SK-MEL-5 (cell line): ENCODE data around the gene CDPF1. TPM values are rescaled to one million over a fixed set of nuclear protein-coding genes. Genes with fewer than 3 reads are reported as not detected.

Experiments
- DNase-seq: peaks from one replicate; pipeline ENCODE4 v3.0.0-alpha.2; 2016; ENCODE audit warnings: low read depth, low spot score
- in situ Hi-C: cut with HindIII; loops from 2 replicates; pipeline ENCODE4 v1.10.0; 2016; ENCODE audit warnings: low sequenced_read_pairs, high pct_unique_total_duplicates, low pct_unique_long_range_greater_than_20kb
- polyA plus RNA-seq, 2 experiments: library from polyadenylated mRNA; depleted of rRNA; stranded (reverse); fragments of >200 nt; gene quantifications; 2 replicates each; pipeline ENCODE4 v1.2.3, GENCODE V29; 2015
- total RNA-seq: library from RNA; depleted of rRNA; stranded (reverse); fragments of >200 nt; shearing (Covaris generic); gene quantifications from 2 replicates; pipeline ENCODE4 v1.2.3, GENCODE V29; 2014; rRNA removed

Gene CDPF1, protein sequence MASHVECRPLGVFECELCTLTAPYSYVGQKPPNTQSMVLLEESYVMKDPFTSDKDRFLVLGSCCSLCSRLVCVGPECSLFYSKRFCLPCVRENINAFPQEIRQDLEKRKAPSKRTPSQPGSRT
- 24.4 and 29.2 TPM in 2 replicates for total RNA-seq
- polyA plus RNA-seq (2015; cell fraction: cytosol; rRNA removed): 23.2 and 28.8 TPM in 2 replicates
- 58.7 and 94.8 TPM in 2 replicates for polyA plus RNA-seq (2015; cell fraction: nucleus; rRNA removed)

DNA sequence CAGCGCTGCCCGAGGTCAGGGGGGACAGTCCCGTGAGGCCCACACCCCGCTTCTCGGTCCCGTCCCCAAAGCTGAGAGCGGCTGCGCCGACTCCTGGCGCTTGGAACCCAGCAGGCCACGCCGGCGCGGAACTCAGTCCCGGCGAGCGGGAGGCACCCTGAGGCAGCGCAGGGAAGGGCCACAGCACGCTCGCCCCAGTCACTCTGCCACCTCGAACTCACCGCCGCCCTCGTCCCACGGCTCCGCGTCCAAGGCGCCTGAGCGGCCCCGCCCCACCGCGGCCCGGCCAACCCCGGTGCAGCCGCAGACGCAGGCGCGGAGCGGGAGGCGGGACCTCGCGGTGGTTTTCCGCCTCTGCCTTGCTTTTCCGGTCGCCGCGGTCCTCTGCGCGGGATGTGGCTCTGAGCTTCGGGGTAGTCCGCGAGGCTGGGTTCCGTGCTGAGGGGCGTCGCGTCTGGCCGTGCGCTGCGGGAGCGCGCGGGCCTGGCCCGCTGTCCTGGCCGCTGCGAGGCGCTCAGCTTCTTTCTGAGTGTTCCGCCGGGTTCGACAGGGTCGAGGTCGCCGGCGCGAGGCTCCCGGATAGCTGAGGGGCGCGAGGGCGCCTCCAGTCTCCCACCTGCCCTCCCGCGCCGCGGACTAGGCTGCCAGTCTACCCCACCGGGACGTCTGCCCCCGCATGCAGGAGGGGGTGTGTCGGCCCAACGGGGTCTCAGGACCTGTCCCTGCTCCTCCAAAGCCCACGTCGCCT is at the start of gene CDPF1:
TSS of gene CDPF1 (minus strand) at position 259 of the 748 bp plus-strand sequence. CDS start 2,009 bp downstream, outside the sequence.
- in situ Hi-C loops: loop anchor here (25.0 kb wide), 1 partner anchor 113 kb away; no protein-coding TSS in a partner anchor
- peak; percentile 86 for DNase-seq

DNA sequence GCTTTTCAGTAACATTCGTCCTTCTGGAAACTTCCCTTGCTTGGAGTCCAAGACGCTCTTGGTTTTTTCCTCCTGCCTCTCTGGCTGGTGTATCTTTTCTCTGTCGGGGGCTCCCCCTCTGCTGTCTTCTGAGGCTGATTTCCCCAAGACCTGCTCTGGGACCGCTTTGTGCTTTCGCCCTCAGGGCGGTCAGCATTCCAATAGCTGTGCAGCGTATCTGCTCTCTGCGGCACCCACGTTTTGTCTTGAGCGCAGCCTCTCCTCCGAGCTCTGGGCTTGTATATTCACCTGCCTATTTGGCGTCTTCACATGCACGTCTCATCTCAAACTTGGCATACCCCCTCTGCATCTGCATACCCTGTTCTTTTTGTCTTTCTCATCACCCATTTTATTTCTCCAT is 49.0 kb upstream of the CDPF1 start:
- no peak for DNase-seq
- in situ Hi-C loops: no loop called here

DNA sequence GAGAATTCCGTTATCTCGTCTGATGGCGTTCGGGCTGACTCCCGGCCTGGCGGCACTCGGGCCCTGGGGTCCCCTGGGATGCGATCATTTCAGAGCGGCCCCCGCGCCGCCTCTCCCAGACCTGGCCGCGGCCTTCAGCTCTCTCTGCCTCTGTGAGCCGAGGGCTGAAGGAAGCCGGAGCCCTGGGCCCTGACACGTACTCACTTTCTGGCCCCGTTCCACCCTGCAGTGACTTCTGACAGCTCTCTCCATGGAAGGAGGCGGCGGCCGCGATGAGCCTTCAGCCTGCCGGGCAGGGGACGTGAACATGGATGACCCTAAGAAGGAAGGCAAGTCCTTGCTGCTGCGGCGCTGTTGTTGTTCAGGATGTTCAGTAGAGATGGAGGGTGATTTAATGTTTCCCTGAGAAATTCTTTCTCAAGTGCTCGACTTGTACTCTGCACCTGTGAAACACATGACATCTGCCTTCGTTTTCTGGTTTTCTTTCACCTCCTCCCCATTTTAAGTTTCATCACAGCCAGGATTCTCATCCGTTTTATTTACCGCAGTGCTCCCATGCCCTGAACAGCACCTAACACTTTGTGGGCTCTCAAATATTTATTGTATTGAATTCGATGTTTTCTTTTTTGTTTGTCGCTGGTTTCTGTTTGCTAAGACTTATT is 47.2 kb upstream of the CDPF1 start:
- in situ Hi-C loops: no loop called here

DNA sequence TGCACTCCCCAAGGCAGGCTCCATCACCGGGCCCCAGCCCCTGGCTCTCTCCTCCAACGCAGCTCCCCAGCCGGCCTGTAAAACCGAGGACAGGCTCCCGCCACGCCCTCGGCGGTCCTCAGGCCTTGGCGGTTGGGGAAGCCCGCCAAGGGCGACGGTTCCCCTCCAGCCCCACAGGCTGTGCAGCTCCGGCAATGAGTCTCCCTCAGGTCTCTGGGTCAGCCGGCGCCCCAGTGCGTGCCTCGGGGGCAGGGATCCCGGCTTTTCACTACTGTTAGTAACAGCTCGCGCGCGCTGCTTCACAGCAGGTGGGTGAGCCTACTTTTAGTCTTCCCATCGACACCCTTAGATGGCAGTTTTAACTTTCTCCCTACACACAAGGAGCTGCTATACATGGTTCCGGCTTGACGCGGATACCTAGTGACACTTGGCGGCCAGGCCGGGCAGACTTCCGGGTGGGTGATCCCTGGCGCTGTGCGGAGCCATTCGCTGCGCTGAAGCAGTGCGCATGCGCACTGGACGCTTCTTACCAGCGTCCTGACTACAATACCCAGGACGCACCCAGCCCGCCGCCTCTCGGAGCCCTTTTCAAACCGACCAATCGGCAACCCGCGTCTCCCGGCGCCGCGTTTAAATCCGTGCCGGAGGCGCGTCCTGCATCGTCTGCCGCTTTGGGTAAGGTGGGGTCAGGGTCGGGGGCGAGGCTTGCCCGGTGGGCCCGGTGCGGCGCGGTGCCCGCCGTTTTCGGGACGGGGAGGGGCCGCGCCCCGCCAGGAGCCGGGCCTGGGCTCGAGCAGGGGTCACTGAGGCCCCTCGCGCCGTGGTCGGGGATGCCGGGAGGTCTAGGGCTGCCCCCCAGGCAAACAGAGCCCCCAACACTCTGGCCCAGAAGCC is 46.4 kb upstream of the CDPF1 start, which contains the start of gene GTSE1:
TSS of gene GTSE1 (plus strand) at position 614 of the 894 bp plus-strand sequence. CDS start 531 bp downstream, outside the sequence.
- peak; percentile 99 for DNase-seq
- in situ Hi-C loops: no loop called here

More for the DNA sequence above, 47.2 kb upstream of the CDPF1 start:
- DNase-seq: no peak

DNA sequence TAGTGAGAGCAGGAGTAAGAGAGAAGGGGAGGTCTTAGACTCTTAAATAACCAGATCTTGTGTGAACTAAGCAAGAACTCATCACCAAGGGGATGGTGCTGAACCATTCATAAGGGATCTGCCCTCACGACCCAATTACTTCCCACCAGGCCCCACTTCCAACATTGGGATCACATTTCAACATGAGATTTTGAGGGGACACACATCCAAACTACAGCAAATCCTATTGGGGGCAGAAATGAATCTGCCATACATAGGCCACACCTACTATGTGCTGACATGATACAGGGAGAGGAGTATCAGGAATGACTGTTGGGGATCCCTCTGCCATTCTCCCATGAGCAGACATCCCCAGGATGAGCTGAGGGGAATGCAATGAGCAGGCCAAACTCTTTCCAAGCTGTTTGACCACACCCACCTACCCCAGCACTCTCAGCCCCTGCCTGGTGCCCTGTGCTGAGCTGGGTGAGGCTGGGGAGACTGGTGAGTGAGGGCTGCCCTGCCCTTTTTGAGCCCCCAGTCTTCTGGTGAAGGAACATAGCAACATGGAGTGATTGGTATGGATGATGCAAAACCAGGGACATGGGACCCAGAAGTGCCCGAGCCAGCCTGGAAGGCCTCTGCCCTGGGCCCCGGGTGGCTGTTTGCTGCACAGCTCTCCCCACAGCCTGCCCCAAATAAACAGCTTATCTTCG is 45.3 kb upstream of the CDPF1 start:
- in situ Hi-C loops: no loop called here
- DNase-seq: no peak

DNA sequence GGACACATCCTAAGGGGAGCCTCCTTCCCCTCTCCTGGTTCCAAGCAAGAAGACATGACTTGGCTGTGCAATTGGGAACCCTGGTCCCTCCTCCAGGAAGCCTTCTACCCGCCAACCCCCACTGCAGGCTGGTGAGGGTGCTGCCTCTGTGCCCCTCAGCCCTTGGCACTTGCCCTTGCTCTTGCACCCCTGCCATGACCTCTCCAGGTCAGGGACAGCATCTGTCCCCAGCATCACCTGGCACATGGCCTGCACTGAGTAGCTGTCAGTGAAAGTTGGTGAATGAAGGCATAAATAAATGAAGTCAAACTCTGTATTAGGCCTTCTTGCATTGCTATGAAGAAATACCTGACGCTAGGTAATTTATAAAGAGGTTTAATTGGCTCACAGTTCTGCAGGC is 44.7 kb upstream of the CDPF1 start:
- in situ Hi-C loops: no loop called here
- DNase-seq: no peak

DNA sequence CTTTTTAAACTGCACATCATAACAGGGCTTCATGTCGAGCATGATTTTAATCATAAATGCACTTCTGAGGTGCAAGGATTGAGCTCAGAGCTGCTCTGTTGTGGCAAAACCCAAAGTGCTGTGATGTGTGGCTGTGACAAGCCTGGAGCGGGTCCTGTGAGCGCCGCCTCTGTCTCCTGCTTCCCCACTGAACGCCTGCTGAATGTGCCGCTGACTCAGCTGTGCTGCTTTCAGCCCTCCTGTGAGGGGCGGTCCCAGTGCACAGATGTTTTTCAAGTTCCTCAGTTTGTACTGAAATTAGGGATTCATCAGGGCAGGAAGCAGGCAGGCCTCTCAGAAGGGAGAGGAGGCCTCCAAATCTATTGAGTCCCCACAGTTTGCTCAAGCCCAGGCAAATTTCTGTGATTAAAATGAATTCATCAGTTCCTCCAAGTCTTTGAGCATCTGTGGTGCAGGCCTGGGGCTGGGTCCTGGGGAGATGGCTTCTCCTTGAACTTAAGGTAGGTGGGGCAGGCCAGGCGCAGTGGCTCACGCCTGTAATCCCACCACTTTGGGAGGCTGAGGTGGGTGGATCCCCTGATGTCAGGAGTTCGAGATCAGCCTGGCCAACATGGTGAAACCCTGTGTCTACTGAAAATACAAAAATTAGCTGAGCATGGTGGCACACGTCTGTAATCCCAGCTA is 43.6 kb upstream of the CDPF1 start:
- no peak for DNase-seq
- in situ Hi-C loops: no loop called here

DNA sequence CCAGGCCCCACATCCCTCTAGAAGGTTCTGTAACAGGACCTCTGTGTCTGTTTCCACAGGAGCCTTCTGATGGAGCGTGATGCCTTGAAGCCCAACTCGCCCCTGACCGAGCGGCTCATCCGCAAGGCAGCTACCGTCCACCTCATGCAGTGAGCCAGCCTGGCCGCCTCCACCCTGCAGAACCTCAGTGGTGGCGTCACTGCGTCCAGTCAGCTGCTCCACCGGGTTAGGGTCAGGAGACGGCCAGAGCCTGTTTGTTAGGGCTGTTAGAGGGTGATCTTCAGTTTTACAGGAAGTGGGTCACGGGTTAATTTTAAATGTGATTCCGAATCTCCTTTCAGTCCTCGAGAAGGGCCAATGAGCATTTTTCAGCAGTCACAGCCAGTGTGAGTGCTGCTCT is 42.6 kb upstream of the CDPF1 start:
- in situ Hi-C loops: no loop called here

DNA sequence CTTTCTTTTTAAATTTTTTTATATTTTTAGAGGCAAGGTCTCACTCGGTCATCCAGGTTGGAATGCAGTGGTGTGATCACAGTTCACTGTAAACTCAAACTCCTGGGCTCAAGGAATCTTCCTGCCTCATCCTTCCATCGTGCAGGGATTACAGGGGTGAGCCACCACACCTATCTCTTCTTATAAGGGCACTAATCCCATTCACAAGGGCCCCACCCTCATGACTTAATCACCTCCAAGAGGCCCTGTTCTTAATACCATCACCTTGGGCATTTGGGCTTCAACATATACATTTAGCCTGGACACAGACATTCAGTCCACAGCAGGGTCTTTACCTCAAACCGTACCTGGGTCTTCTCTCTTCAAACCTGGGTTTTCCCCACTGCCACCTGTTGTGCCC is 42.1 kb upstream of the CDPF1 start:
- in situ Hi-C loops: no loop called here

More for the DNA sequence above, 42.6 kb upstream of the CDPF1 start:
- no peak for DNase-seq

DNA sequence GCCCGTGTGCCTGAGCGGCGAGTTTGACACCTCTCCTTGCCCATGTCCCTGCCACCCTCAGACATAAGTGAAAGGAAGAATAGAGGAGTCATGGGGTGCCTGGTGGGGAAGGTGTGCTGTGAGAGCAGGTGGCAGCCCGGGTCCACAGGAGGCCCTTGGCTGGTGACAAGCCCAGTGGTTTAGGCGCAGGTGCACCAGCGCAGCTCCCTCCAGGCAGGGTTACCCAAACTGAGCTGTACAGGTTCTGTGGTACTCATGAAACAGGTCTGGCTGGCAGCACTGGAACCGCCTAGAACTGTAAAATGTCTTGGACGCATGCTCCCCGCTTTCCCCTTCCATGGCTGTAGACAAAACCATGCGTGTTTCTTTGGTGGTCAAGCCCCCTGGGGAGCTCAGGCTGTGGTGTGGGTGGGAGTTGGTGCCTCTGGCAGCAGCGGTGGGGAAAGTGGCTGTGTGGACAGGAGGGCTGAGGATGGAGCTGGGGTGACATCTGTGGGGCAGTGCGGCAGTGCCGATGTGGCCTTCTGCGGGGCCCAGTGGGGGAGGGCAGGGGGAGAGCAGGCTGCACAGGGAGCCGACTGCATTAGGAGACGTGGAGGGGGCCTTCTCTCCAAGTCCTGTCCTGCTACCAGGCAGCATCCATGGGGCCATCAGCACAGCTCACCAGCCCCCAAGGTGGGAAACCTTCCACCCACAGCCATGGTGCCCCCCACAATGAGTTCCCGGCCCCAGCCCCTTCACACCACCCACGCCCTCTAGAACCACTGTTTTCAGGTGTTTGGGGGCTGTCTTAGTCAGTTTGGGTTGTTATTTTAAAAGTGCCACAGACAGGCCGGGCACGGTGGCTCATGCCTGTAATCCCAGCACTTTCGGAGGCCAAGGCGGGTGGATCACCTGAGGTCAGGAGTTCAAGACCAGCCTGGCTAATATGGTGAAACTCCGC is 41.0 kb upstream of the CDPF1 start:
- no peak for DNase-seq
- in situ Hi-C loops: no loop called here

More for the DNA sequence above, 42.1 kb upstream of the CDPF1 start:
- no peak for DNase-seq

DNA sequence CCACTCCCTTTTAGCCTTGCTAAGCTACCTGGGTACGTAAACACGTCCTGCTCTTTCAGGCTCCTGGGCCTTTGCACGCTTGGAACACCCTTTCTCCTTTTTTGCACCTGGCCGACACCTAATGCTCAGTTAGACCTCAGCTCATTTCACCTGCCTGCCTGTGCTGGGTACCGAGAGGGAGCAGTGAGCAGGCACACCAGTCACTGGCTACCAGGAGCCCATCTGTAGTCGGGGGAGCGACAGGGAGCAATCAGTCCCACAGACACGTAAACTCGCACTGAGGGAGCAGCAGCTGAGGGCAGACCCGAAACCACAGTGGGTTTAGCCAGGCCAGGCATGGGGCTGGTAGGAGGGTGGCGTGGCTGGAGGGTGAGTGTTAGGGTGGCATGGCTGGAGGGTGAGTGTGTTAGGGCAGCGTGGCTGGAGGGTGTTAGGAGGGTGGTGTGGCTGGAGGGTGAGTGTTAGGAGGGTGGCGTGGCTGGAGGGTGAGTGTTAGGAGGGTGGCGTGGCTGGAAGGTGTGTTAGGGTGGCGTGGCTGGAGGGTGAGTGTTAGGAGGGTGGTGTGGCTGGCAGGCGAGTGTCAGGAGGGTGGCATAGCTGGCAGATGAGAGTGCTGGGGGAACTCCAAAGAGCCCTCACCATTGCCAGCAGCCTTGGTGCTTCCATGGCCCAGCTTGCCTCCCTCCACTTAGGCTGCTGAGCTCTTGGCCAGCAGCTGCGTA is 40.2 kb upstream of the CDPF1 start:
- DNase-seq: no peak
- in situ Hi-C loops: no loop called here

DNA sequence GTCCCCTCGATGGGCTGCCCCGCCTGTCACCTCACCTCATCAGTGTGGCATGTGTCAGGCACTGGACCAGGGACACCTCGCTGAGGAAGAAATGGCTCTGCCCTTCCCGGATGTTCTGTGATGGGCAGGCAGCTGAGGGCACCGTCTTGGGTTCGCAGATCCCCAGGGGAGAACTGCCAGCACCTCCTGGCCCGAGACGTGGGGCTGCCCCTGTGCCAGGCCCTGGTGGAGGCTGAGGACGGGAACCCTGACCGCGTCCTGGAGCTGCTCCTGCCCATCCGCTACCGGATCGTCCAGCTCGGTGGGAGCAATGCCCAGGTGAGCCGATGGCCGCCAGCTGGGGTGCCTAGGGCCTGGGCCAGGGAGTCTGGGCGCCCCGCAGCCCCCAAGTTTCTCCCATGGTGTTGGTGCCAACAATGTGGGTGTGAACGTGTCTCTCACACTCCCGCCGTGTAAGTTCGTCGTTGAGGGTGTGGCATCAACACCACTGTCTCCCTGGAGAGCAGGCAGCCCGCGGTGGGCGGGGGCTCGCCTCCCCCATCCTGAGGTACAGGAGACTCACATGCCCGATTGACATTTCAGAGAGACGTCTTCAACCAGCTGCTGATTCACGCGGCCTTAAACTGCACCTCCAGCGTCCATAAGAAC is 39.3 kb upstream of the CDPF1 start:
- in situ Hi-C loops: no loop called here
- DNase-seq: no peak

DNA sequence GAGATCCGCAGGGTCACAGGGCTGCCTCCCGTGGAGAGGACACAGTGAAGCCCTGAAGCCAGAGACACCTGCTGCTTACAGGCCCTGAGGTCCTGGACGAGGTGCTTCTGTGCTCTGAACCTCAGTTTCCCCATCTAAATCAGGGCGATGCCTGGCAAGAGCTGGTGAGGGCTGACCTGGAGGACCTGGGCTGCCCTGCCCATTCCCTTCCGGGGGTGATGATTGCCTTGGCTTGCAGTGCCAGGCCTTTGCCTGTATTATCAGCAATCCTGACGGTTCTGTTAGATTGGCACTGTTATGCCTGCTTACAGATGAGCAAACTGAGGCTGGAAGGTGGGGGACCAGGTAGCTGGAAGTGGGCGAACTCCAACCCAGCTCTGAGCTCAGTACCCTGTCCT is 38.8 kb upstream of the CDPF1 start:
- DNase-seq: no peak
- in situ Hi-C loops: no loop called here

DNA sequence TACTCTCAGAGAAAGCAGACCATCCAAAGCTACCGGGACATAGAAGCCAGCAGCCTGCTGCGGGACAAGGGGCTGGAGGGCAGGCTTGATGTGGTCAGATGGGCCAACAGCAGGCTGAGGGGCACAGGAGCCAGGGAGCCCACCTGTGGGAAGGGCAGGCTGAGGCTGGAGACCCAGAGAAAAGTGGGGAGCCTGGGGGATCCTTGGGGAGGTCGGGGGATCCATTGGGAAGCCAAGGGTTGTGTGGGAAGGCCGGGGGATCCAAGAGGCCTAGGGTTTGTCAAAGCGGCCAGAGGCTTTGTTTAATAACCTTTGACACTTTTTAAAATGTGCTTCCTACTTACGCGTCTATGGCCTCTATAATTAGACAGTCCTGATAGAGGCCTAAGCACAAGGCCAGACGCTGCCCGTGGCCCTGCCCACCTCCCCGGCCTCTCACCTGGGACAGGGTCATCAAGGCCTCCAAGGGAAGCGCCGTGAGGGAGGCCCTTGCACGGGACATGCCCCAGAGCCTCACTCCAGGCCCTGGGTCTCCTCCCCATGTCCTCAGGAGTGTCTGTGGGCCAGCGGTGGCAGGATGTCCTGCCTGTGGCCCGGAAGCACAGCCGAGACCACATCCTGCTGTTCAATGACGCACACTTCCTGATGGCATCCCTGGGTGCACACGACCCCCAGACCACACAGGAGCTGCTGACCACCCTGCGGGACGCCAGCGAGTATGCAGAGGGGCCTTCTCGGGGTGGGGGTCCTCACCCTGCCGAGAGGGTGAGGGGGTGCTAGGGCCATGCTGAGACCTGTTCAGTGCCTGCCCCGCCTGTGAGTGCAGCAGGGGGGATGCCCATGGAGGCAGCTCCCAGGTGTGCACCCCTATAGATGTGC is 38.0 kb upstream of the CDPF1 start:
- in situ Hi-C loops: no loop called here

More for the DNA sequence above, 38.0 kb upstream of the CDPF1 start:
- no peak for DNase-seq
